Bronchial epithelial cell (primary cell): ENCODE measurements around the gene C3orf20. TPM values are rescaled to one million over a fixed set of nuclear protein-coding genes. Genes with fewer than 3 reads are reported as not detected.

Experiments used
- DNase-seq: peaks from one replicate; pipeline ENCODE4 v3.0.0-alpha.2; 2010; ENCODE audit warnings: low read depth
- FAIRE-seq: peaks from 2 replicates; lab custom pipeline; 2011; peaks lifted over from hg19 to GRCh38; lab: Jason Lieb, UNC
- H3K27me3 ChIP-seq: 2 replicates; pipeline ENCODE4 v1.5.1; 2011; ENCODE audit warnings: low read length; ENCODE audit not compliant: control insufficient read depth, insufficient read depth
- H3K36me3 ChIP-seq: 2 replicates; pipeline ENCODE4 v1.5.1; 2011; ENCODE audit warnings: low read length; ENCODE audit not compliant: control insufficient read depth, insufficient read depth
- H3K4me3 ChIP-seq: 2 replicates; pipeline ENCODE4 v1.5.1; 2011; ENCODE audit warnings: mild to moderate bottlenecking, low read depth, low read length, control low read depth
- total RNA-seq: library from RNA; depleted of rRNA; stranded (reverse); fragments of >200 nt; gene quantifications from 2 replicates; pipeline ENCODE4 v1.2.1, GENCODE V29; 2014
- TF ChIP-seq, protein P1 (sequence below): IDR thresholded peaks from 2 replicates; pipeline ENCODE4 v1.5.1; 2011; ENCODE audit warnings: mild to moderate bottlenecking, moderate library complexity, low read length, control low read depth, inconsistent platforms; ENCODE audit not compliant: insufficient read depth, severe bottlenecking

C3orf20 gene
- total RNA-seq, 1 donor from 2014 or later, result under 0.01 TPM

DNA sequence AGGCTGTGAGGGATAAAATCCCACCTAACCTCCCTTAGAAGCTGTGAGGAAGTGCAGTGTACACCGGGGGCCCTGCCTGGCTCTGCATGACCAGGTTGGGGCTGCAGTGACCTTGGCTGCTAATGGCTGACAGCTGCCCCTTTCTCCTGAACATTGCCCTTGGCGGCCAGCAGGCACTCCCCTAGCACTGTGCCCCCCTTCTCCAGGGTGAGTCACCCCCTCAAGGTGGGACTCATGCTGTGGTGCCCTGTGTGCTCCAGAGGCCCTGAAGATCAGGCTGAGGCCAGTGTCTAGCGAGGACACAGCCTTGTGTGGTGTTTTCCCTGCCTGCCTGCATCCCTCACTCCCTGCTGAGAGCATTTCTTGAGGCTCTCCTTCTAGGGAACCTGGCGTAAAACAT is 122.8 kb downstream of the C3orf20 start:
- DNase-seq, result no peak
- H3K27me3 ChIP-seq, result peaks cover 9% of the 10 kb centered on the region
- TF ChIP-seq, protein P1, sequence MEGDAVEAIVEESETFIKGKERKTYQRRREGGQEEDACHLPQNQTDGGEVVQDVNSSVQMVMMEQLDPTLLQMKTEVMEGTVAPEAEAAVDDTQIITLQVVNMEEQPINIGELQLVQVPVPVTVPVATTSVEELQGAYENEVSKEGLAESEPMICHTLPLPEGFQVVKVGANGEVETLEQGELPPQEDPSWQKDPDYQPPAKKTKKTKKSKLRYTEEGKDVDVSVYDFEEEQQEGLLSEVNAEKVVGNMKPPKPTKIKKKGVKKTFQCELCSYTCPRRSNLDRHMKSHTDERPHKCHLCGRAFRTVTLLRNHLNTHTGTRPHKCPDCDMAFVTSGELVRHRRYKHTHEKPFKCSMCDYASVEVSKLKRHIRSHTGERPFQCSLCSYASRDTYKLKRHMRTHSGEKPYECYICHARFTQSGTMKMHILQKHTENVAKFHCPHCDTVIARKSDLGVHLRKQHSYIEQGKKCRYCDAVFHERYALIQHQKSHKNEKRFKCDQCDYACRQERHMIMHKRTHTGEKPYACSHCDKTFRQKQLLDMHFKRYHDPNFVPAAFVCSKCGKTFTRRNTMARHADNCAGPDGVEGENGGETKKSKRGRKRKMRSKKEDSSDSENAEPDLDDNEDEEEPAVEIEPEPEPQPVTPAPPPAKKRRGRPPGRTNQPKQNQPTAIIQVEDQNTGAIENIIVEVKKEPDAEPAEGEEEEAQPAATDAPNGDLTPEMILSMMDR, result no peak
- FAIRE-seq, result no peak
- H3K4me3 ChIP-seq, result no peak overlapping the region
- H3K36me3 ChIP-seq, result no peaks in the 10 kb centered on the region

DNA sequence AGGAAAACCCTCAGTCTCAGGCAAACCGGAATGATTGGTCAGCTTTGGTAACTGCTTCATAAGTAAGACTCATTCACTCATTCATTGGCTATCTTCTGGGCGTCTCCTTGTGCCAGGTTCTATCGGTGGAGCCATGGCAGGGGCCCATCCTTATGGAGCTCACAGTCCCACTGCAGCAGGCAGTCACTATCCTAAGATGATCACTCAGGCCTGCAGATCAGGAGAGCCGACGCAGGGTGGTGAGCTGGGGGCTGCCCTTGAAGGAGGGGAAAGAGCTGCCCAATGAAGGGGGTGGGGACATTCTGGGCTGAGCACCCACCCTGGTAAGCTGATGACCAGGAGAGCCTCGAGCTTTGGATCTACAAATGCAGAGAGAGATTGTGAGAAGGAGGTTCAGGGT is 123.3 kb downstream of the C3orf20 start:
- H3K4me3 ChIP-seq, result no peak overlapping the region
- DNase-seq (no peak), FAIRE-seq (no peak)
- H3K36me3 ChIP-seq, result no peaks in the 10 kb centered on the region
- H3K27me3 ChIP-seq, result peaks cover 9% of the 10 kb centered on the region
- TF ChIP-seq, protein P1, result no peak

DNA sequence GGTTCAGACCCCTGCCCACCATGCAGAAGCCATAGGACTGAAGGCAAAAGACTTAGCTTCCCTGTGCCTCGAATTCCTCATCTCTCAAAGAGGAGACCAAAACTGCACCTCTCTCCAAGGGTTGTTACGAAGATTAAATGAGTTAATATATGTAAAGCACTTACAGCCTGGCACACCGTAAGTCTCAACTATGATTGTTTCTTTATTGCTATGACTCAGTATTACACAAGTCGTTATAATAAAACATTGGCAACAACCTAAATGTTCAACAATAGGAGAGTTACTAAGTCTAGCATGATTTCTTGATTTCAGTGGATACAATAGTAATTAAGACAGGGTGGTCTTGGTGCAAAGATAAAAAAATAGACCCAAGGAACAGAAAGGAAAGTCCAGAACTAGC is 124.2 kb downstream of the C3orf20 start:
- Histone ChIP-seq H3K27me3 (peaks cover 9% of the 10 kb centered on the region), H3K4me3 (no peak overlapping the region), H3K36me3 (no peaks in the 10 kb centered on the region)
- DNase-seq, result no peak
- TF ChIP-seq, protein P1, result no peak
- no peak for FAIRE-seq

DNA sequence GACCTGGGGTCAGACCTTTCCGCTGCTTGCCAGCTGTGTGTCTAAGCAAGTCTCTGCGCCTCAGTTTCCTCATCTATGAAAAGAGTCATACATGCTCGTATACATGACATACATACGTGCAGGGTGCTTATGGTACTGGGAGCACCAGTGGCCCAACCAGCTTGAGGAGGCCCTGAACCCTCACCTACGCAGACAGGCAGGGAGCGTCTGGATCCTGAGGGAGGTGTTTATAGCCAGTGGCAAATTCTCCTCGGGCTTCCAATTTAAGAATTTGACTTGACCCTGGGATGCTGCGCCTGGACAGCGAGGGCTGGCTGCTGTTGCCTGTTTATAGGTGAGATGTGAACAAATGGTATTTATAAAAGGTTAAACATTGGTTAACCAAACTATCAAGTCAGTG is 126.1 kb downstream of the C3orf20 start:
- TF ChIP-seq, protein P1, result no peak
- H3K4me3 ChIP-seq, result no peak overlapping the region
- no peaks in the 10 kb centered on the region for H3K36me3 ChIP-seq
- DNase-seq (no peak), FAIRE-seq (no peak)
- H3K27me3 ChIP-seq, result peaks cover 6% of the 10 kb centered on the region

DNA sequence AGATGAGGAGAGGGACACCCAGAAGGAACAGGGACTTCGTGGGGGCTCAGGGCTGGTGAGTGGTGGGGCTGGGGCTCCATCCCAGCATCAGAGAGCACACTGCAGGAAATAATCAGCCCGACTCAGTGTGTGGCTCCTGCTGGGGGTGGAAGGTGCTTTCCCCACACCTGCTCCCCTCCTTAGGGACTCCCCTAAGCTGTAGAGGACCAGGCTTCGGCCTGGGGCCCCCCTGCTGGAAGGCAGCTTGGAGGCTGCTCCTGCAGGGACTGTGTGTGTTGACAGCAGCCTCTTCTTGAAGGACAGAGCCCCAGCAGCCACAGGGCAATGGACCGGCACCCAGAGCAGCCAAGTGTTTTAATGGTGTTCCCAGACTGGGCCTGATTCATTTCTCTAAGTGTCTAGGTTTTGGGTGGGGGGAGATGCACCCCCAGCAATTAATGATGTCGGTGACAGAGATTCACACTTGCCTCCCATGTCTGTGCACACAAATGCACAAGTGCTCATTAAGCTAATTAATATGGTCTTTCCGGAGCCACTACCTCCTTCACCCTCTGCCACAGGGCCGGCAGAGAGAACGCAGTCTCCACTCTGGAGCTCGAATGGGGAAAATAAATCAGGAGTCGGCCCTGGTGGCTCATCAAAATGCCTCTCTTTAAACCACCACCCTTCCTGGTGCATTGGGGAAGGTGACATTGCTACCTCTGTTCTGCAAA is 126.9 kb downstream of the C3orf20 start:
- FAIRE-seq (no peak), DNase-seq (no peak)
- TF ChIP-seq, protein P1, result no peak
- no peak overlapping the region for H3K4me3 ChIP-seq
- H3K27me3 ChIP-seq, result peaks cover 4% of the 10 kb centered on the region
- H3K36me3 ChIP-seq, result no peaks in the 10 kb centered on the region

DNA sequence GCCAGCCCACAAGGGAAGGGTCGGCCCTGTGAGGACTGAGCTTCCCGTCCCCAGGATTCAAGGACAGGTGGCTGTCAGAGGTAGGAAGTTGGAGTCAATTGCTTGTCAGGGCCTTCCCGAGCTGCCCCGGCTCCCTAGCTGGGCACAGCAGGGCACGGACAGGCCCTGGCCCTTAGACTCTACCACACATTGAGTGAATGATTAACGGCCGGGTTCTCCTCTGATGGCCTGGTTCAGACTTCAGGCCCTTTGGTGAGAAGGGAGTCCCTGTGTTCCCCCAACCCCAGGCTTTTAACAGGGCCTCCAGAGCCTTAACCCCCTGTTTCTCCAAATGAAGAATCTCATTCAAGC is 127.4 kb downstream of the C3orf20 start:
- DNase-seq, result no peak
- no peak for FAIRE-seq
- Histone ChIP-seq H3K4me3 (no peak overlapping the region), H3K36me3 (no peaks in the 10 kb centered on the region), H3K27me3 (peaks cover 4% of the 10 kb centered on the region)
- TF ChIP-seq, protein P1, result no peak
